Measurements from ENCODE around the gene FAM219A. TPM values are rescaled to one million over a fixed set of nuclear protein-coding genes. Genes with fewer than 3 reads are reported as not detected.

FAM219A gene
- total RNA-seq, 1 experiment from 2014 or later: 17.1 TPM

DNA sequence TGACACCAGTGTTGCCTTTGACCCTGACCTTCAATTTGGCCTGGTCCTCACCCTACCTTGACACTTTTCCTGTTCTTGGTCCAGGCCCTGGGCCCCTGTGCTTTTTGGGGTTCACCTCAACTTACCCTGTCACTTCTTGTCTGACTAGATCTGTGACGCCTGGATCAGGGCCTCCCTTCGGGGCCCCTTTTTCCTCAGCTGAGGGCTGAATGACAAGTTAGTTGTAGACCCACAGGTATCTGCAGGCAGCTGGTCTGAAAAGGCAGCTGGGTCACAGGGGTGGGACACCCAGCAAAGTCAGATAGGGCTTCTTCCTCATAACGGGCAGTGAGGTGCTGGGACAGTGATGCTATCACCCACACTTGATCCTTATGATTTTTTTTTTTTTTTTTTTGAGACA lies 71.7 kb downstream of the FAM219A start:
- Histone ChIP-seq H4K20me1 (ENCODE audit: low read length) (no peaks in the 10 kb centered on the region), H3K79me2 (ENCODE audit: low read length) (no peaks in the 10 kb centered on the region), H3K4me1 (ENCODE audit: insufficient read depth, low read length) (no peaks in the 10 kb centered on the region), H3K4me3 (ENCODE audit: low read length) (no peak overlapping the region), H2AFZ (ENCODE audit: low read length) (no peak overlapping the region), H3K9ac (ENCODE audit: low read length) (no peak overlapping the region), H3K4me2 (ENCODE audit: low read length) (no peak overlapping the region), H3K27ac (ENCODE audit: low read length) (no peak overlapping the region), H3K9me2 (replicated peaks; ENCODE audit: low read length) (no peaks in the 10 kb centered on the region), H3K9me3 (ENCODE audit: low read length) (no peaks in the 10 kb centered on the region), H3K36me3 (ENCODE audit: low read depth, low read length) (no peaks in the 10 kb centered on the region), H3F3A (ENCODE audit: low read length, unreplicated experiment) (no peaks in the 10 kb centered on the region), H3K27me3 (ENCODE audit: low read length) (no peaks in the 10 kb centered on the region)
- intact Hi-C loops (cut with micrococcal nuclease): no loop called here
- BruUV-seq (replicated peaks): no TSS peak
- no peak for TF ChIP-seq EZH2phosphoT487 (IDR thresholded peaks at IDR 0.05; ENCODE audit: borderline replicate concordance, low read length)
- no peak for TF ChIP-seq EZH2 (IDR thresholded peaks at IDR 0.05; ENCODE audit: low read length, unreplicated experiment)
- no peak for TF ChIP-seq CTCF (conservative IDR thresholded peaks at IDR 0.05; ENCODE audit: low read depth, low read length)
- POLR2A ChIA-PET (ENCODE audit: unreplicated experiment): no interaction called here
- CTCF ChIA-PET: no interaction called here
- DNase-seq (no peak), ATAC-seq (no peak)

DNA sequence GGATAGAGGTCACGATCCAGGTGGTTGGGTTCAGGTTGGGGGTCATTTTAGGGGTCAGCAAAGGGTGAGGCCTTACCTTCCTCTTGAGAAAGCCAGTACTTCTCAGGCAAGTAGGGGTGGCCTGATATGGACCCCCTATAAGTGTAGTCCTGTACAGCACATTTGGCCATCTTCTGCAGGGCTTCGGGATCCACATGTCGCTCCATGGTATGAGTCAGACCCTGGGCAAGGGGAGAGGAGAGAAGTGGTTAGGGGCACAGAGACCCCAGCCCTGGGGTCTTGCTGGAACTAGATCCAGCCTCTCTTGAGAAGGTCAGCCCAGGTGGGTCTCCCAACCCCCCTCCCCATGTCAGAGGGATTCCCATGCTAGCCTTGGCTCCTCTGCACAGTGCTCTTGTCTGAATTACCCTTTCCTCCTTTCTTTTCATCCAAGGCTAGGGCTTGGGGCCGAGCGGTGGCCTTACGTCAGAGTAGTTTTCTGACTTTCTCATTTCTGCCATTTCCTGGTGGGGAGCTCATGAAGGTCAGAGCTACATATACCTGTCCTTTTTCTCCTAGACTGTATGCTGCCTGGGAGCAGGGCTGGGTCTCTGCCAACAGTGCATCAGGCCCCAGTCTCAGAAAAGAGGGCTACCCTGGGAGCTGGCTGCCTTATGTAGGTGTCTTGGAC lies 72.7 kb downstream of the FAM219A start:
- DNase-seq (no peak), ATAC-seq (no peak)
- H3K9me3 ChIP-seq (ENCODE audit: low read length): no peaks in the 10 kb centered on the region
- no peak overlapping the region for H2AFZ ChIP-seq (ENCODE audit: low read length)
- CTCF ChIA-PET: no interaction called here
- intact Hi-C loops (cut with micrococcal nuclease): no loop called here
- H3K4me2 ChIP-seq (ENCODE audit: low read length): no peak overlapping the region
- H3K4me3 ChIP-seq (ENCODE audit: low read length): no peak overlapping the region
- H3K79me2 ChIP-seq (ENCODE audit: low read length): no peaks in the 10 kb centered on the region
- no peaks in the 10 kb centered on the region for H3F3A ChIP-seq (ENCODE audit: low read length, unreplicated experiment)
- no peaks in the 10 kb centered on the region for H3K4me1 ChIP-seq (ENCODE audit: insufficient read depth, low read length)
- H3K27ac ChIP-seq (ENCODE audit: low read length): no peak overlapping the region
- H3K36me3 ChIP-seq (ENCODE audit: low read depth, low read length): no peaks in the 10 kb centered on the region
- no TSS peak for BruUV-seq (replicated peaks)
- no peak for TF ChIP-seq CTCF (conservative IDR thresholded peaks at IDR 0.05; ENCODE audit: low read depth, low read length)
- no peak for TF ChIP-seq EZH2phosphoT487 (IDR thresholded peaks at IDR 0.05; ENCODE audit: borderline replicate concordance, low read length)
- no peak for TF ChIP-seq EZH2 (IDR thresholded peaks at IDR 0.05; ENCODE audit: low read length, unreplicated experiment)
- H3K27me3 ChIP-seq (ENCODE audit: low read length): no peaks in the 10 kb centered on the region
- H3K9ac ChIP-seq (ENCODE audit: low read length): no peak overlapping the region
- POLR2A ChIA-PET (ENCODE audit: unreplicated experiment): no interaction called here
- no peaks in the 10 kb centered on the region for H3K9me2 ChIP-seq (replicated peaks; ENCODE audit: low read length)
- H4K20me1 ChIP-seq (ENCODE audit: low read length): no peaks in the 10 kb centered on the region

DNA sequence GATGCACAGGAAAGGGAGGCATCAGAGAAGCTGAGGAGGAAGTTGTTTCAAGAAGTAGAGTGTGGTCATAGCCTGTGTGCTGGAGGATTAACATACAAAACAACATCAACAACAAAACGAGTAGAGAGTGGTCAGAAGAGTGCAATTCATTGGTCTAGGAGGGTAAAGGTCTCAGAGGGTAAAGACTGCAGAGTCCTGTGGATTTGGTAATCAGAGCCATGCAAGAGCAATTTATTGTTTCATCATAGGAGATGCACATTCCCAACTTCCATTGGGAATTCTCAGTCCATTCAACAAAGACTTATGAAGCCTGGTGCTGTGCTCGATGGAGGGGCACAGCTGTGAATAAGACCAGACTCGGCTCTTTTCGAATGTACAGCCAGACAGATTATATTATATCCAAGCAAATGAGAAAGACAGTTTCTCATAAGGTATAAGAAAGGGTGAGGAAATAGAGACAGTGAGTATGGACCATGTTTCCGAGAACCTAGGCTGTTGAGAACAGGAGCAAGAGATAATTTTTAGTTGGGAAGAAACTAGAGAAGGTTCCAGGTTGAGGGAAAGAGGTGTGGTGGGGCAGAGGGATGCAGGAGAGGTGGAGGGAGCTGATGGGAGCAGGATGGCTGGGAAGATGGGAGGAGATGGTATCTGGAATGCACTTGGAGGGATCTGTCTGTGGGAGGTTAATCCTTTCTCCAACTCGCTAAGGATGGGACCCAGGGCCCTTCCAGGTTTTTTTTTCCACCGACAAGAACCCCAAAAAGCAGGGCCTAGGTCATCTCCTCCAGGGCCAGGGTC lies 73.8 kb downstream of the FAM219A start:
- CTCF ChIA-PET: interaction anchor here (0.6 kb wide), 1 partner anchor 40 kb away, joined by 3 read pairs; no protein-coding TSS in a partner anchor
- H3K4me1 ChIP-seq (ENCODE audit: insufficient read depth, low read length): no peaks in the 10 kb centered on the region

More for the DNA sequence above, 73.8 kb downstream of the FAM219A start:
- Histone ChIP-seq H3K9me3 (ENCODE audit: low read length) (no peaks in the 10 kb centered on the region), H3K36me3 (ENCODE audit: low read depth, low read length) (no peaks in the 10 kb centered on the region), H3K27ac (ENCODE audit: low read length) (no peak overlapping the region), H3K9ac (ENCODE audit: low read length) (no peak overlapping the region), H3K9me2 (replicated peaks; ENCODE audit: low read length) (no peaks in the 10 kb centered on the region), H2AFZ (ENCODE audit: low read length) (no peak overlapping the region), H3K4me2 (ENCODE audit: low read length) (no peak overlapping the region), H4K20me1 (ENCODE audit: low read length) (no peaks in the 10 kb centered on the region), H3K4me3 (ENCODE audit: low read length) (no peak overlapping the region), H3K27me3 (ENCODE audit: low read length) (no peaks in the 10 kb centered on the region), H3K79me2 (ENCODE audit: low read length) (no peaks in the 10 kb centered on the region), H3F3A (ENCODE audit: low read length, unreplicated experiment) (no peaks in the 10 kb centered on the region)
- POLR2A ChIA-PET (ENCODE audit: unreplicated experiment): no interaction called here
- TF ChIP-seq EZH2 (IDR thresholded peaks at IDR 0.05; ENCODE audit: low read length, unreplicated experiment): no peak
- TF ChIP-seq EZH2phosphoT487 (IDR thresholded peaks at IDR 0.05; ENCODE audit: borderline replicate concordance, low read length): no peak
- TF ChIP-seq CTCF (conservative IDR thresholded peaks at IDR 0.05; ENCODE audit: low read depth, low read length): no peak
- no peak for DNase-seq
- ATAC-seq: no peak
- BruUV-seq (replicated peaks): no TSS peak
- intact Hi-C loops (cut with micrococcal nuclease): no loop called here
